Activated CD8-positive, alpha-beta memory T cell treated with anti-CD3 and anti-CD28 coated beads for 36 hours (primary cell): ENCODE results near the gene SLMAP. TPM values are rescaled to one million over a fixed set of nuclear protein-coding genes. Genes with fewer than 3 reads are reported as not detected.

Experiments
- CTCF ChIA-PET: fragments of 350-600 bp; sonication (Branson Sonifier 250); formaldehyde crosslinking; loops from one replicate; lab custom pipeline; 2021; ENCODE audit warnings: antibody characterized with exemption; lab: Charles Lee
- POLR2A ChIA-PET: fragments of 350-600 bp; sonication (Branson Sonifier 250); formaldehyde crosslinking; loops from one replicate; lab custom pipeline; 2021; ENCODE audit warnings: antibody characterized with exemption; lab: Charles Lee
- total RNA-seq, 2 experiments: library from RNA; stranded (reverse); gene quantifications; one replicate each; pipeline ENCODE4 v1.2.3, GENCODE V29; 2021

The SLMAP gene
- total RNA-seq, 2 experiments from 2014 or later: 58.9 to 64.0 TPM

DNA sequence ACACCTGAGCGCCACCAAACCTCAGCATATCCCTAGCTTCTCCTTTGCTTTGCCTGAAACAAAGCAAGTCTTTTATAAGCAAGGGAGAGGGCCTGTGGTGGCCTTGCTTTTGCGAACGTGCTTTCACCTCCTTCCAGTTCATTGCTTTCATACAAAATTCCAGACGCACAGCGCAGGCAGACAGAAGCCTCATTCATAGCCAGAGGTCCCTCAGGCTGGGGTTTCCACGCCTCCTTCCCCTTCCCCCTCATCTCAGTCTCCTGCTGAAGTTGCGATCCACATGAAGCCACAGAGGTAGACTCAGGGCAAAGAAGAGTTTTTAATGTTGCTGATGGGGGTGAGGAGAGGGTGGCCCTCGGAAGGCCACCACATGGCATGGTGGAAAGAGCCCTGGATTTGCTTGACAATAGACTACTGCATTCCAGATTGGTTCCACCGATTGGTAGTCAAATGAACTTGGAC lies 192.7 kb downstream of the SLMAP start:
- POLR2A ChIA-PET: interaction anchor here (0.7 kb wide), 1 partner anchor 597 kb away, joined by 7 read pairs; no protein-coding TSS in a partner anchor
- CTCF ChIA-PET: interaction anchor here (0.7 to 1.4 kb wide), 2 partner anchors 22 to 24 kb away, joined by 3 to 4 read pairs; no protein-coding TSS in a partner anchor

- ChIA-PET POLR2A (interaction anchor here (0.7 kb wide), 1 partner anchor 598 kb away, joined by 7 read pairs; no protein-coding TSS in a partner anchor), CTCF (interaction anchor here (0.7 to 1.4 kb wide), 2 partner anchors 21 to 24 kb away, joined by 3 to 4 read pairs; no protein-coding TSS in a partner anchor)
These were observed 193.2 kb downstream of the SLMAP start for GRCh38 chr3:57949344-57949743.

DNA sequence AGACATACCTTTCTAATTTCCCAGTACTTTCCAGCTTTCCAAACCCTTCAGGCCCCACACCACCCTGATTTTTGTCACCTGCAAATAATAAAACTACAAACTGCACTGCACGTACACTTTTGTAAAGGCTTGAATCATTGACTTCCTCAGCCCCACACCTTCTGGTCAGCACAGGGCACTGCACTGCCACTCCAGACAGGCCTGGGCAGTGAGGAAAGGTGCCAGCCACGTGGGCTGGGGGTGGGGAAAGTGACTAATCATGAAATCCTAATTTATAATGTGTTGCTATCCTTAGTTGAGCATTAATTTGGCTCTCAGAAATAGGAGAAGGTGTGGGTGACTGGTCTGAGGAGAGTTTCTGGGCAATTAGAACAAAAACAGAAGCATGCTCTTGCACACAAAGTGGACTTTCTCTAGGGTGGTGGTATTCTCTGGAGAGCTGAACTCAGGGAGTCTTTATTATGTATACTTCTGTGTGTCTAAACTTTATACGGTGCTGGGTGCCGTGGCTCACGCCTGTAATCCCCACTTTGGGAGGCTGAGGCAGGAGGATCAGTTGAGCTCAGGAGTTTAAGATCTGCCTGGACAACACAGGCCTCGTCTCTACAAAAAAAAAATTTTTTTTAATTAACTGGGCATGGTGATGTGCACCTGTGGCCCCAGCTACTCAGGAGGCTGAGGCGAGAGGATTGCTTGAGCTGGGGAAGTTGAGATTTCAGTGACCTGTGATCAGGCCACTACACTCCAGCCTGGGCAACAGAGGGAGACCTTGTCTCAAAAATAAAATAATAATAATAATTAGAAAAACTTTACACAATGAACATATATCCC lies 193.9 kb downstream of the SLMAP start:
- CTCF ChIA-PET: interaction anchor here (0.6 to 1.4 kb wide), 3 partner anchors 23 to 125 kb away, joined by 3 to 5 read pairs (median 4); no protein-coding TSS in a partner anchor
- POLR2A ChIA-PET: no interaction called here

- CTCF ChIA-PET: no interaction called here
- POLR2A ChIA-PET: no interaction called here
These were observed 195.2 kb downstream of the SLMAP start for GRCh38 chr3:57951066-57951882.

DNA sequence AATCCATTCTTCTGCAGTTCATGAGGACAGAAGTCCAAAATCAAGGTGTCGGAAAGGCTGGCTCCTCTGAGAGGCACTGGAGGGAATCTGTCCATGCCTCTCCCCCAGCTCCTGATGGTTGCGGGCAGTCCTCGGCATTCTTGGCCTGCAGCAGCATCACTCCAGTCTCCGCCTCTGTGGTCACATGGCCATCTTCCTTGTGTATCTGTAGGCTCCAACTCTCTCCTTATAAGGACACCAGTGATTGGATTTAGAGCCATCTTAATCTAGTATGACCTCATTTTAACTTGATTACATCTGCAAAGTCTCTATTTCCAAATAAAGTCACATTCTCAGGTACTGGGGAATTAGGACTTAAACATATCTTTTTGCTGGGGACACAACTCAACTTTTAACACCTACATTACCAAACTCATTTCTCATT lies 196.1 kb downstream of the SLMAP start:
- ChIA-PET CTCF (no interaction called here), POLR2A (no interaction called here)

- ChIA-PET POLR2A (no interaction called here), CTCF (no interaction called here)
These were observed 196.5 kb downstream of the SLMAP start for GRCh38 chr3:57952651-57953050.

- ChIA-PET POLR2A (no interaction called here), CTCF (no interaction called here)
These were observed 197.5 kb downstream of the SLMAP start for GRCh38 chr3:57953576-57953975.

- ChIA-PET CTCF (interaction anchor here (0.6 kb wide), 1 partner anchor 72 kb away, joined by 4 read pairs; no protein-coding TSS in a partner anchor), POLR2A (no interaction called here)
These were observed 200.2 kb downstream of the SLMAP start for GRCh38 chr3:57956119-57956832.

GRCh38 chr3:57956833-57957174 lies 200.7 kb downstream of the SLMAP start:
- ChIA-PET POLR2A (no interaction called here), CTCF (interaction anchor here (0.6 kb wide), 1 partner anchor 71 kb away, joined by 4 read pairs; no protein-coding TSS in a partner anchor)

GRCh38 chr3:57957824-57958223 lies 201.7 kb downstream of the SLMAP start:
- ChIA-PET POLR2A (no interaction called here), CTCF (interaction anchor here (0.7 kb wide), 1 partner anchor 800 kb away, joined by 3 read pairs; no protein-coding TSS in a partner anchor)

GRCh38 chr3:57958642-57959422 lies 202.7 kb downstream of the SLMAP start:
- ChIA-PET CTCF (interaction anchor here (0.6 to 0.7 kb wide), 2 partner anchors 163 to 259 kb away, joined by 3 read pairs; no protein-coding TSS in a partner anchor), POLR2A (no interaction called here)

GRCh38 chr3:57959423-57960173 lies 203.5 kb downstream of the SLMAP start:
- ChIA-PET POLR2A (no interaction called here), CTCF (interaction anchor here (0.6 kb wide), 1 partner anchor 258 kb away, joined by 3 read pairs; no protein-coding TSS in a partner anchor)

DNA sequence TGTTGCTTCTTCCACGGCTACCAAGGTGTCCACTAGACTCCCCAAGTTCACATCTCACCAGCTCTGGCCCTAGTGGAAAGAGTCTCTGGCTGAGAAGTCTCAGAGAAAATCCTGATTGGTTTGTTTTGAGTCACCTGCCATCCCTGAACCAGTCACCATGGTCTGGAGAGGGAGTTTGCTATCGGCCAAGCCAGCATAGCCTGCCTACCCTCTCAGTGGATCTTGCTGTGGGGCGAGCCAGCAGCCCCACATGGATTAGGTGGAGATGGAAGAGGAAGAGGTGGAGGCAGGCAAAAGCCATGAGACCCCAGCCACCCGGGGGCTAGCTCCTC lies 204.0 kb downstream of the SLMAP start:
- POLR2A ChIA-PET: no interaction called here
- CTCF ChIA-PET: no interaction called here

DNA sequence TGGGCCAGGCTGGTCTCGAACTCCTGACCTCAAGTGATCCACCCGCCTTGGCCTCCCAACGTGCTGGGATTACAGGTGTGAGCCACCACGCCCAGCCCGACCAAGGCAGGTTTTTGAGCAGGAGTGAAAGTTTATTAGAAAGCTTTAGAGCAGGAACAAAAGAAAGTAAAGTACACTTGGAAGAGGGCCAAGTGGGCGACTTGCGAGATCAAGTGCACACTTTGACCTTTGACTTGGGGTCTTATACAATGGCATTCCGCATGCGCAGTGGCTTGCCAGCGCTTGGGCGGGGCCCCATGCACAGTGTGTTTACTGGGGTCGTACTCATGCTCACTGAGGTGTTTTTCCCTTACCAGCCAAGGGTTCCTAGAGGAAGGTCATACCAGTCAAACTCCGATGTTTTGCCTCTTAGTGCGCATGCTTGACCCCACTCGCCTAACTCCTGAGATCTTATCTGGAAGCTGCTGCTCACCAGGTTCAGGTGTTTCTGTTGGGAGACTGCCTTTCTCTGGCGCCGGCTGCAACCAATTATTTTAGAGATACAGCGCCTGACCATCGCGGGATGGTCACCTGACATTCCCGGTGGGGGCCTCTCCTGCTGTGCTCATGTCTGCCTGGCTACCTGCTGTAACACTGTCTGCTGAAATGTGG lies 205.2 kb downstream of the SLMAP start:
- ChIA-PET CTCF (no interaction called here), POLR2A (no interaction called here)

- CTCF ChIA-PET: no interaction called here
- POLR2A ChIA-PET: no interaction called here
These were observed 205.8 kb downstream of the SLMAP start for GRCh38 chr3:57961828-57962447.

DNA sequence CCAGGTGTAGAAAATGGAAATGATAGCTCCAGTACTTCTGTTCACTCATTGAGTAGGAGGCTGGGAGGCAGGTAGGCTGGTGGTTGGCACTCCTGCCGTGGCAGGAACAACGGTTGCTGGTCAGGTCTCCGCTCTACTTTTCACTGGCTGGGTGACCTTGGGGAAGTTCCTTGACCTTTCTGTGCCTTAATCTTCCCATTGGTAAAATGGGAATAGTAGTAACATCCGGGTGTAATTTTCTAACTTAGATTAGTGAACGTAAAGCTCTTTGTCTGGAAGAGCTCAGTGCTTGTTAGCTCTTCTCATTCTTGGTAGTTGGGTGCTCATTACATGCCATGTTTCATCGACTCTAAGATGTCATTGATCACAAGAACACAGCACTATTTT lies 206.3 kb downstream of the SLMAP start:
- CTCF ChIA-PET: no interaction called here
- POLR2A ChIA-PET: no interaction called here

- CTCF ChIA-PET: no interaction called here
These were observed 207.8 kb downstream of the SLMAP start for GRCh38 chr3:57963811-57964346.

More at GRCh38 chr3:57963811-57964346, 207.8 kb downstream of the SLMAP start:
- POLR2A ChIA-PET: no interaction called here
